ENCODE data around the gene CFAP77. TPM values are rescaled to one million over a fixed set of nuclear protein-coding genes. Genes with fewer than 3 reads are reported as not detected.

The CFAP77 gene
- total and polyA plus RNA-seq, 4 donors = 4.9 to 12.8 (median 6.2) TPM

DNA sequence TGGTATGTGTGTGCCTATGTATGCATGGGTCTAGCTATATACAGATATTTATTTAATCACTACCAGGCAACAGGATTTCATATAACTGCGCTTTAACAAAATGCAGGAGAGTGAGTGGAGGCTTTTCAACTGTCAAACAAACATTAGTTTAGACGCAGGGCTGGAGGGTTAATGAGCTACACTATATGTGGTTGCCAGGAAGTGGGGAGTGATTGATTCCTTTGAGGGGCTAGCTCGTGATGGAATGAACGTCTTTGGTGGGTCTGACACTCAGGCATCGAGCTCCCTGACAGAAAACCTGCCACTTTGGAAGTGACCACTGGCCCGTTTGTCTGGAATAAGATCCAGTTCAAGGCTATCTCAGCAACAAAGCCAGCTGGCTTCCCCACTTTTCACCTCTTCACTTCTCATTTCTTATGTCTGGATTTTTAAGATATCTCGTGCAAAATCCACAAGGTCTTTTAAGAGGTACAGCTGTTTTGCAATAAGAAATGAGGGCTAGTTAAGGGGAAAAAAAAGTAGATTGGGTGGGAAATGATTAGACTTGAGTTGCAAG, 78.0 kb downstream of the CFAP77 start:
- WGBS, 2 donors = 24 to 43% methylated on average over 7 of the region's 7 CpGs
- Histone ChIP-seq H3K9me3 (ENCODE audit: control insufficient read depth in 4 of 4, insufficient read depth in 3 of 4, low read length in 3 of 4) (peaks cover 0 to 2% (median 0%) of the 10 kb centered on the region in 4 donors), H3K4me1 (ENCODE audit: control insufficient read depth in 5 of 5, insufficient read depth in 5 of 5, low read length in 5 of 5) (peaks cover 0 to 28% (median 3%) of the 10 kb centered on the region in 5 donors), H3K36me3 (ENCODE audit: control insufficient read depth in 4 of 4, insufficient read depth in 4 of 4, low read length in 4 of 4) (no peaks in the 10 kb centered on the region), H3K27ac (ENCODE audit: low read depth in 1 of 2, low read length in 1 of 2) (no peak overlapping the region), H3K4me3 (no peak overlapping the region), H3K9ac (ENCODE audit: insufficient read depth in 1 of 2, low read length in 2 of 2) (no peak overlapping the region), H3K27me3 (ENCODE audit: control insufficient read depth in 3 of 3, insufficient read depth in 3 of 3, low read length in 2 of 3) (peaks cover 0 to 30% (median 13%) of the 10 kb centered on the region in 3 donors)
- ATAC-seq (ENCODE audit: insufficient read depth, low FRiP score) = no peak
- TF ChIP-seq, protein P1, sequence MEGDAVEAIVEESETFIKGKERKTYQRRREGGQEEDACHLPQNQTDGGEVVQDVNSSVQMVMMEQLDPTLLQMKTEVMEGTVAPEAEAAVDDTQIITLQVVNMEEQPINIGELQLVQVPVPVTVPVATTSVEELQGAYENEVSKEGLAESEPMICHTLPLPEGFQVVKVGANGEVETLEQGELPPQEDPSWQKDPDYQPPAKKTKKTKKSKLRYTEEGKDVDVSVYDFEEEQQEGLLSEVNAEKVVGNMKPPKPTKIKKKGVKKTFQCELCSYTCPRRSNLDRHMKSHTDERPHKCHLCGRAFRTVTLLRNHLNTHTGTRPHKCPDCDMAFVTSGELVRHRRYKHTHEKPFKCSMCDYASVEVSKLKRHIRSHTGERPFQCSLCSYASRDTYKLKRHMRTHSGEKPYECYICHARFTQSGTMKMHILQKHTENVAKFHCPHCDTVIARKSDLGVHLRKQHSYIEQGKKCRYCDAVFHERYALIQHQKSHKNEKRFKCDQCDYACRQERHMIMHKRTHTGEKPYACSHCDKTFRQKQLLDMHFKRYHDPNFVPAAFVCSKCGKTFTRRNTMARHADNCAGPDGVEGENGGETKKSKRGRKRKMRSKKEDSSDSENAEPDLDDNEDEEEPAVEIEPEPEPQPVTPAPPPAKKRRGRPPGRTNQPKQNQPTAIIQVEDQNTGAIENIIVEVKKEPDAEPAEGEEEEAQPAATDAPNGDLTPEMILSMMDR (IDR thresholded peaks at IDR 0.05; ENCODE audit: control extremely low read depth, extremely low read depth) = no peak
- peak; percentile 62 to 90 (median 86) for DNase-seq

DNA sequence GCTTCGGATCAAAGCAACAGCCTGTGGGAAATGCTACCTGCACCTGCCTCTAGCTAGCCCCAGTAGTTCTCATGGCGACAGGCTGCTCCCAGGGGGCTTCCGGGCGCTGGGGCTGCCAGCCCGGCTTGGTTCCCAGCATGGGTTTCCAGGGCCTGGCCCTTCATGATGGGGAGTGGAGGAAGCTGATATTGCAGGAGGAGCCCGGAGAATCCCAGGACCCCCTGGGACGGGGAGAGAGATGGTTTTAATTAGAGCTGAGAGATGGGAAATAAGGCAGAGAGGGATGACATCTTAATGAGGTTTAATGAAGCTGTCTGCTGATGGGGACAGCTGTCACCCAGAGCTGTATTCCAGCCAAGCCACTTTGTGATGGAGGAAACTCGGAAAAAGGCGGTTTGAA, 78.6 kb downstream of the CFAP77 start:
- no peak for DNase-seq
- ATAC-seq (ENCODE audit: insufficient read depth, low FRiP score) = no peak
- H3K27me3 ChIP-seq (ENCODE audit: control insufficient read depth in 3 of 3, insufficient read depth in 3 of 3, low read length in 2 of 3) = peaks cover 0 to 30% (median 12%) of the 10 kb centered on the region in 3 donors
- H3K4me1 ChIP-seq (ENCODE audit: control insufficient read depth in 5 of 5, insufficient read depth in 5 of 5, low read length in 5 of 5) = peaks cover 0 to 28% (median 3%) of the 10 kb centered on the region in 5 donors
- no peak overlapping the region for H3K9ac ChIP-seq (ENCODE audit: insufficient read depth in 1 of 2, low read length in 2 of 2)
- TF ChIP-seq, protein P1 (IDR thresholded peaks at IDR 0.05; ENCODE audit: control extremely low read depth, extremely low read depth) = no peak
- no peak overlapping the region for H3K27ac ChIP-seq (ENCODE audit: low read depth in 1 of 2, low read length in 1 of 2)
- H3K36me3 ChIP-seq (ENCODE audit: control insufficient read depth in 4 of 4, insufficient read depth in 4 of 4, low read length in 4 of 4) = no peaks in the 10 kb centered on the region
- H3K9me3 ChIP-seq (ENCODE audit: control insufficient read depth in 4 of 4, insufficient read depth in 3 of 4, low read length in 3 of 4) = peaks cover 0 to 2% (median 0%) of the 10 kb centered on the region in 4 donors
- no peak overlapping the region for H3K4me3 ChIP-seq
- WGBS, 2 donors = 46 to 58% methylated on average over 9 of the region's 9 CpGs

DNA sequence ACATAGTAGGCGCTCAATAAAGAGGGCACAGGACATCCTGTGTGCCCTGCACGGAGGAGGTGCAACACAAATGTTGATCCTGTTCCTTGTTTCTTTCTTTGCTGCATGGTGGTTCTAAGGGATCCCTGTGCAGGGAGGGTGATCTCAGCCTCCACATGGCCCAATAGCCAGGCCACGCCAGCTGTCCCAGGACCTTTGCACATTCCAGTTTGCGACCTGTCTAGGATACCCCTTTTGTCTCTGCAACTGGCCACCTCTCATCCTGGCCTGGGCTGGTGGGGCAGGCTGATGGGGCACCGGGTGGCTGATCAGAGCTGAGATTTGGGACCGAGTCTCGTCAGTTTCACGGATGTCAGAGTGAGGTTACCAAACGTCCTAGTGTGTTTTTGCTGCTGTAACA, 79.5 kb downstream of the CFAP77 start:
- no peak overlapping the region for H3K4me3 ChIP-seq
- no peaks in the 10 kb centered on the region for H3K36me3 ChIP-seq (ENCODE audit: control insufficient read depth in 4 of 4, insufficient read depth in 4 of 4, low read length in 4 of 4)
- H3K9me3 ChIP-seq (ENCODE audit: control insufficient read depth in 4 of 4, insufficient read depth in 3 of 4, low read length in 3 of 4) = peaks cover 0 to 2% (median 0%) of the 10 kb centered on the region in 4 donors
- no peak for ATAC-seq (ENCODE audit: insufficient read depth, low FRiP score)
- TF ChIP-seq, protein P1 (IDR thresholded peaks at IDR 0.05; ENCODE audit: control extremely low read depth, extremely low read depth) = no peak
- no peak for DNase-seq
- H3K9ac ChIP-seq (ENCODE audit: insufficient read depth in 1 of 2, low read length in 2 of 2) = no peak overlapping the region
- WGBS, 2 donors = 76 to 91% methylated on average over 9 of the region's 9 CpGs
- H3K27ac ChIP-seq (ENCODE audit: low read depth in 1 of 2, low read length in 1 of 2) = no peak overlapping the region
- H3K27me3 ChIP-seq (ENCODE audit: control insufficient read depth in 3 of 3, insufficient read depth in 3 of 3, low read length in 2 of 3) = peaks cover 0 to 24% (median 7%) of the 10 kb centered on the region in 3 donors
- peaks cover 0 to 28% (median 3%) of the 10 kb centered on the region in 5 donors for H3K4me1 ChIP-seq (ENCODE audit: control insufficient read depth in 5 of 5, insufficient read depth in 5 of 5, low read length in 5 of 5)

Data from lung (tissue), 12 donors.